Adipose tissue (tissue), 3 donors: ENCODE results near the gene ZBTB16. TPM values are rescaled to one million over a fixed set of nuclear protein-coding genes. Genes with fewer than 3 reads are reported as not detected.

Source experiments
- H3K27ac ChIP-seq: one replicate; pipeline ENCODE4 v1.5.1; 2013; ENCODE audit warnings: low read depth, low read length
- WGBS, 3 donors: extraction: QIAGEN DNeasy Blood & Tissue Kit; methylation state at CpG; one replicate each; pipeline ENCODE4 v1.1.7; 2013; 5-methylcytosine and 5-hydroxymethylcytosine counted together
- polyA plus RNA-seq, 3 donors: library from polyadenylated mRNA; stranded (reverse); fragments of 200-250 nt; gene quantifications; one replicate each; pipeline ENCODE4 v1.2.3, GENCODE V29; 2013
- donor health status: healthy with polysubstance abuse.
- donor health status: Bipolar disorder and iron deficiency.
- donor health status: healthy.

The ZBTB16 gene
- polyA plus RNA-seq, 3 donors = 30.4 to 68.2 (median 43.1) TPM

DNA sequence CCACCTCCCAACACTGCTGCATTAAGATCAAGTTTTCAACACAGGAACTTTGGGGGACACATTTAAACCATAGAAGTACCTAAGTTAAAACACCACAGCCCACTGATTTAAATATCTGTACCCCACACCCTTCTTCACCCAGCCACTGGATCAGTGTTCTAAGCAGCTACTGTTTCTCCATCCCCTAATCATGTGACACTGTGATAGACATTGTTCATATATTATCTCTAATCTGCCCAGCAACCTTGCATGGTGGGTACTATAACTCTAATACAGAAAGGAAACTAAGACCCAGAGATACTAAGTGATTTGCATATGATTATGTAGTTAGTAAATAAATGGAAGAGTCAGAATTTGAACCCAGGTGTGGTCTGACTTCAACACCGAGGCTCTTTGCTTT, 166.2 kb downstream of the ZBTB16 start:
- no peak overlapping the region for H3K27ac ChIP-seq
- WGBS, 3 donors = 94 to 97% (median 95%) methylated on average over 1 of the region's 1 CpG

- 64 to 70% (median 66%) methylated on average over 5 of the region's 5 CpGs for whole genome bisulfite sequencing, 3 donors
- no peak overlapping the region for H3K27ac ChIP-seq
Measured at GRCh38 chr11:114226356-114226755, 166.8 kb downstream of the ZBTB16 start.

DNA sequence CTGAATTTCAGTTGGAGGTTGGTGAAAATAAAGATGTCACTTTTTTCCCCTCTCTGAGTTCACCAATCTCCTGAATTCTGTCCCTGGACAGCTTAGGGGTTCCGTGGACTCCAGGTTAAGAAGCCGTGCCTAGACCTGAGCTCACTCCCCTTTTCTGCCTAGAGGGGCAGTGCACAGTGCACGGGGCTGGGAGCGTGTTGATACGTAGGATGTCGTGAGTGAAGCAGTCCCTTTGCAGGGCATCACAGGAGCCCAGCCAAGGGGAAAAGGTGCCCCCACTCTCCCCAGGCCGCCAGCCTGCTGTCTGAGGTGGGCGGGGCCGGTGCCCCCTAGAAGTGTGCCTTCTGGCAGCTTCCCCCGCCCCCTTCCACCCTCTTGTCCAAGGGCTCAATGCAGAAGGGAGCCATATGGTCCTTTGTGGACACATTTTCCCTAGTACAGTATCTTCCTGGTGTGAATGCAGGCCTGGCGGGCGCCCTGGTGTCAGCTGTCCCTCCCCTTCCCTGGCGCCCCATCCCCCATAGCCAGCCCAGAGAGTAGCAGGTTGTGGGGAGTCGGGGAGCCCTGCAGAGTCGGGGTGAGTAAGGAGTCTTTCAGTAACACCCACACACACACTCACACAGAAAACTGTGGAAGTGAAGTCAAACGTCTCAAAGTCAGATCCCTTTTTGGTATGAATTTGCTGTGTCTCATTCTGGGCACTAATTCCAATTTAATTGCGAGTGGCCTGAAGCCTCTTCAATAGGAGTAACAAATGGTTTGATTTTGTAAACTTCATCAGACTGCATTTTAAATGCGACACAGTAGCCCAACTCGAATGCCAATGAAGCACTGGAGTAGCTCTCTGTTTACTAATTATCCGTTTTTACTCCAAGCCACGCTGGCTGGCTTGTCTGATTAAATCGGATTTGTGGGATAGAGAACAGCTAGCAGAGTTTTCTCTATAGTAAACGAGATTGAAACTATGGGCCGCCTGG, 169.2 kb downstream of the ZBTB16 start:
- no peak overlapping the region for H3K27ac ChIP-seq
- 72 to 79% (median 76%) methylated on average over 23 to 24 of the region's 24 CpGs for WGBS, 3 donors

GRCh38 chr11:114230031-114230704, 170.7 kb downstream of the ZBTB16 start:
- no peak overlapping the region for H3K27ac ChIP-seq
- 84 to 89% (median 88%) methylated on average over 15 of the region's 15 CpGs for WGBS, 3 donors

DNA sequence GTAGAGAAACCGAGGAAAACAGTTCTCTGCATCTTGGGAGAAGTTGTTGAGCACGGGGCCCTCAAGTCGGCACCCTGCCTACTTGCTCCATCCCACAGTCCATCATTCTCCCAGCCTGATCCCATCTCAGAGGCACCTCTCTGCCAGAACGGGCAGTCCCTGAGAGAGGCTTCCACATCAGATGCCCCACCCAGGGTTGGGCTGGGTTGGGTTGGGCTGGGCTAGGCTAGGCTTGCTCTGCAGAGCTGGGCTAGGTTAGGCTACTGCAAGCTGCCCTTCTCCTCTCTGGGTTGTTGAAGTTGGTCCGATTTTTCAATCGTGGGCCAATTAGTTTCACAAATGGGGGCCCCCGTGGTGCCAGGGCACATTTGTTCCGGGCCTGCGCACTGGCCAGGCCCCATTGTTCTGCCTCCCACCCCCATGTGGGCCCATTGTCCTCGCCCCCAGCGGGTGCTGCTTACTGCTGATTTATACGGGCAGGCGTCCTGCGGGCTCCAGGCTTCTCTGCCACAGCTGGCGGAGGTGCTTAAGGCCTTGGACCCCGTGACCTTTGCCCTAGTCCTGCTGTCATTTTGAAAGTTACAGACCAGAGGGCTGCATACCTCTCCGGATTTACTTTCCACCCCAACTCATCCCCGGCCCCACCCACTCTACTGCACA, 173.0 kb downstream of the ZBTB16 start:
- WGBS, 3 donors = 83 to 88% (median 84%) methylated on average over 17 to 18 of the region's 18 CpGs
- H3K27ac ChIP-seq = no peak overlapping the region

DNA sequence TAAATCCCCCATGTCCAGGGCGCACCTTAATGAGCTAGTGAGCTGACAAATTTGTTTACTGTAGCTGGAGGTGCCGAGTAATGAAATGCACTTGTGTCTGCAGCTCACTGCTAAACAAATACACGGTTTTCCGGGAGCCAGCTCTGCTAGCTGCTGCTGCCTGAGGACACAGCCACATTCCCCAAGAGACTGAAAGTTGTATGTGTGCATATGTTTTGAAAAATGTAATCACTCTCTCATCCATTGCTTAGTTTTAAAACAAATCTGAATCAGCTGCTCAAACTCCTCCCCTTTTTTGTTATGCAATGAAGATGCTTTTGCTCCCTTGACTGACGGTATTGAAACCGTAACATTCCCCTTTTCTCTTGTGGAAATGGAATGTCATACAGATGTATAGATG, 174.2 kb downstream of the ZBTB16 start:
- H3K27ac ChIP-seq = no peak overlapping the region
- 61 to 78% (median 76%) methylated on average over 6 of the region's 6 CpGs for WGBS, 3 donors

- H3K27ac ChIP-seq = no peak overlapping the region
- WGBS, 3 donors = 73 to 86% (median 85%) methylated on average over 3 of the region's 3 CpGs
Measured at GRCh38 chr11:114236829-114237228, 177.3 kb downstream of the ZBTB16 start.

GRCh38 chr11:114237321-114238280, 178.1 kb downstream of the ZBTB16 start:
- H3K27ac ChIP-seq = no peak overlapping the region
- 90 to 95% (median 90%) methylated on average over 16 of the region's 16 CpGs for WGBS, 3 donors

DNA sequence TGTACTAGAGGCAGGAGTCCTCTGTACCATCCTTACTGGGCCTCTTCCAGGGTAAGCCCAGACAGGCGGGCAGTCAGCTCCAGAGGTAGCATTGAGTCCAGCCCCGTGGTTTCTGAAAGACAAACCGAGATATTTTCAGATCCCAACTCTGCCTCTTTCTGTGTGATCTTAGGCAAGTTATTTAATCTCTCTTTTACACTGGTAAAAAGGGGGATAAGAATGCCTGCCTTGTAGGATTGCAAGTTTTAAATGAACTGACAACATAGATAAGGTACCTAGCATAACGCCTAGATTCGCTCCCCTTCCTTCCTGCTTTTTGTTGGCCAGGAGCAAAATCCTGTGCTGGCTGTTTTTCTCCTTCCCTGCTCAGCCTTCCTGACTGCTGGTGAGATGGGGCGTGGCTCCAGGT, 180.2 kb downstream of the ZBTB16 start:
- H3K27ac ChIP-seq = no peak overlapping the region
- 78 to 94% (median 78%) methylated on average over 6 of the region's 6 CpGs for WGBS, 3 donors

- 95 to 97% (median 96%) methylated on average over 15 of the region's 15 CpGs for WGBS, 3 donors
- no peak overlapping the region for H3K27ac ChIP-seq
Measured at GRCh38 chr11:114242032-114242431, 182.5 kb downstream of the ZBTB16 start.

- H3K27ac ChIP-seq = no peak overlapping the region
- WGBS, 3 donors = 67 to 77% (median 69%) methylated on average over 14 of the region's 14 CpGs
Measured at GRCh38 chr11:114243461-114244372, 184.2 kb downstream of the ZBTB16 start.

GRCh38 chr11:114244726-114245394, 185.3 kb downstream of the ZBTB16 start:
- WGBS, 3 donors = 83 to 90% (median 86%) methylated on average over 18 of the region's 18 CpGs
- H3K27ac ChIP-seq = no peak overlapping the region

GRCh38 chr11:114246321-114247069, 187.0 kb downstream of the ZBTB16 start:
- H3K27ac ChIP-seq = no peak overlapping the region
- 92 to 99% (median 94%) methylated on average over 8 of the region's 8 CpGs for WGBS, 3 donors

DNA sequence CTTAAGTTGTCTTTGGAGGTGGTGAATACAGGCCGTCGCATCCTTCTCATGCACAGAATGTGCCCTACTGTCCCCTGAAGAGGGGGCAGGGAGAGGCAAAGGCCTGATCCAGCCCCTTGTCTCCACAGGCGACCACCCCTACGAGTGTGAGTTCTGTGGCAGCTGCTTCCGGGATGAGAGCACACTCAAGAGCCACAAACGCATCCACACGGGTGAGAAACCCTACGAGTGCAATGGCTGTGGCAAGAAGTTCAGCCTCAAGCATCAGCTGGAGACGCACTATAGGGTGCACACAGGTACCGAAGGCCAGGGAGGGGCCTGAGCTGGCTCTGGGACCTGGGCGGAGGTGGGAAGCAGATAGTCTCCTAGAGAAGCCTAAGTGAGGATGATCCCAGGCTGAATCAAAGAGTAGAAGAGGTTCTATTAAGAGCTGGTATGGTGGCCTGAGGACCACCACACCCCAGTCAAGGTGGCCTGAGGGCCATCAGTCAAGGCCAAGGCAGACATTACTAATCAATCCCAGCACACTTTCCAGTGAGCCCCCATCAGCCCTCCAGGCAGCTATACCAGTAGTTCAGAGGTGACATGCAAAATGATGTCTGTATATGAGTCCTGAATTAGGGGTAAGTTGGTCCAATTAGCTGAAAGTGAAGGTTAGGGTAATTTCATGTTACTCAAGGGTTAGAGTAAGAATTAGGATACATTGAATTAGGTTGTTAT, 187.7 kb downstream of the ZBTB16 start:
- 91 to 95% (median 94%) methylated on average over 11 of the region's 11 CpGs for WGBS, 3 donors
- no peak overlapping the region for H3K27ac ChIP-seq

DNA sequence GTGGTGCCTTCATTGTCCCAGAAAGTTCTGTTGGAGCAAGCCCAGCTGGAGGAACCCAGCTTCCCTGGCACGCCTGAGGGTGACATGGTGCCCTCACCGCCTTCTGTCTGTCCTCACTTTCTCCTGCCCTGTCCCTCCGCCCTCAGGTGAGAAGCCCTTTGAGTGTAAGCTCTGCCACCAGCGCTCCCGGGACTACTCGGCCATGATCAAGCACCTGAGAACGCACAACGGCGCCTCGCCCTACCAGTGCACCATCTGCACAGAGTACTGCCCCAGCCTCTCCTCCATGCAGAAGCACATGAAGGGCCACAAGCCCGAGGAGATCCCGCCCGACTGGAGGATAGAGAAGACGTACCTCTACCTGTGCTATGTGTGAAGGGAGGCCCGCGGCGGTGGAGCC, 190.7 kb downstream of the ZBTB16 start:
- no peak overlapping the region for H3K27ac ChIP-seq
- WGBS, 3 donors = 94 to 96% (median 94%) methylated on average over 17 of the region's 17 CpGs
